MM.1S (cell line): Measurements from ENCODE around the gene USP25.
A peak's percentile ranks its signal among the peaks of the same experiment; 100 is the strongest.

Source experiments
- DNase-seq: peaks from one replicate; pipeline ENCODE4 v3.0.0-alpha.2; 2015
- H2AFZ ChIP-seq: fragments of 300-600 bp; sonication (generic); 2 replicates; pipeline ENCODE4 v1.6.0; 2016; ENCODE audit warnings: antibody characterized with exemption, low read length
- H3F3A ChIP-seq: fragments of 300-600 bp; sonication (generic); 2 replicates; pipeline ENCODE4 v1.6.1; 2016; ENCODE audit warnings: mild to moderate bottlenecking, antibody characterized with exemption, low read length, moderate library complexity, mixed read lengths; ENCODE audit not compliant: insufficient read depth
- H3K27ac ChIP-seq: fragments of 300-600 bp; sonication (generic); 2 replicates; pipeline ENCODE4 v1.5.1; 2016; ENCODE audit warnings: mild to moderate bottlenecking, low read length
- H3K27me3 ChIP-seq: fragments of 300-600 bp; sonication (generic); replicated peaks from 2 replicates; pipeline ENCODE4 v1.6.0; 2016; ENCODE audit warnings: low read length; ENCODE audit not compliant: insufficient read depth
- H3K36me3 ChIP-seq: fragments of 300-600 bp; sonication (generic); replicated peaks from 2 replicates; pipeline ENCODE4 v1.6.1; 2016; ENCODE audit warnings: mild to moderate bottlenecking, low read length, mixed read lengths; ENCODE audit not compliant: insufficient read depth
- H3K4me1 ChIP-seq: fragments of 300-600 bp; sonication (generic); 2 replicates; pipeline ENCODE4 v1.6.1; 2016; ENCODE audit warnings: low read length, mixed read lengths
- H3K4me2 ChIP-seq: fragments of 300-600 bp; sonication (generic); 2 replicates; pipeline ENCODE4 v1.6.0; 2016; ENCODE audit warnings: low read depth, low read length
- H3K4me3 ChIP-seq: fragments of 300-600 bp; sonication (generic); 2 replicates; pipeline ENCODE4 v1.5.1; 2016; ENCODE audit warnings: low read length, mixed read lengths
- H3K79me2 ChIP-seq: fragments of 300-600 bp; sonication (generic); 2 replicates; pipeline ENCODE4 v1.6.1; 2016; ENCODE audit warnings: mixed run types, low read length, mixed read lengths
- H3K9ac ChIP-seq: fragments of 300-600 bp; sonication (generic); 2 replicates; pipeline ENCODE4 v1.6.1; 2016; ENCODE audit warnings: low read length, mixed read lengths
- H3K9me2 ChIP-seq: fragments of 300-600 bp; sonication (generic); replicated peaks from 2 replicates; pipeline ENCODE4 v1.6.1; 2016; ENCODE audit warnings: mild to moderate bottlenecking, low read length, mixed read lengths; ENCODE audit not compliant: insufficient read depth
- H3K9me3 ChIP-seq: fragments of 300-600 bp; sonication (generic); replicated peaks from 2 replicates; pipeline ENCODE4 v1.6.1; 2016; ENCODE audit warnings: mild to moderate bottlenecking, low read length, mixed read lengths; ENCODE audit not compliant: insufficient read depth
- H4K20me1 ChIP-seq: fragments of 300-600 bp; sonication (generic); 2 replicates; pipeline ENCODE4 v1.6.1; 2016; ENCODE audit warnings: mild to moderate bottlenecking, low read length, moderate library complexity, mixed read lengths; ENCODE audit not compliant: insufficient read depth
- EZH2 ChIP-seq: fragments of 300-600 bp; sonication (generic); optimal IDR thresholded peaks from 2 replicates; pipeline ENCODE3; 2017; ENCODE audit warnings: low read depth, mild to moderate bottlenecking, antibody characterized with exemption, low read length, mixed read lengths
- EZH2phosphoT487 ChIP-seq: fragments of 300-600 bp; sonication (generic); IDR thresholded peaks from 2 replicates; pipeline ENCODE4 v1.6.1; 2018; ENCODE audit warnings: antibody characterized with exemption, low read length
- TF ChIP-seq, protein P1 (sequence below): fragments of 300-600 bp; sonication (generic); IDR thresholded peaks from 2 replicates; pipeline ENCODE4 v1.5.1; 2016; ENCODE audit warnings: antibody characterized with exemption, low read length, mixed read lengths

USP25 gene

DNA sequence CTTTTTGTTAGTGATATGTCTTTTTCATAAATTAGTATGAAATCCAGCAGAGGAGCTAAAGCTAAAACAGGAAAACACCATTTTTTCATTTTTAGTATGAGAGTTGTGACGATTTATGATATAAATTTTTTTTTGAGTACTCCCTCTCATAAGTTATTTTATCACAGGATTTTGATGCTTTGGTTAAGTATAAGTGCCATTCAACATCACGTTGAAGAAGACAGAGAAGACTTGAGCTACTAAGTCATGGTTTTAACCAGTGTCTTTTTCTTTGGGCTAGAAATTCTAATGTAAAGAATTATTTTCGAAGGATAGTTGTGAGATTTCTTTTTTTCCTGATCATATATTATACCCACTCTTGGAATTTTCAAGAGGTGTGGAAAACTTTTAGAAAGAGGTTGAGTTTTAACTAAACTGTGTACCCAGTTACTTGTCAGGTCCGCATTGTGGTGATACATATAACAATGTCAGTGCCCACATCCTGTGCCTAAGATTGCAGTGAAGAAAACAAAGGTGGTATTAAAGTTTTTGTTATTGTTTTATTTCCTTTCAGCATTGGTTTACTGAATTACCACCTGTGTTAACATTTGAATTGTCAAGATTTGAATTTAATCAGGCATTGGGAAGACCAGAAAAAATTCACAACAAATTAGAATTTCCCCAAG is 93.8 kb downstream of the USP25 start:
- Histone ChIP-seq H4K20me1 (no peaks in the 10 kb centered on the region), H3K9ac (no peak overlapping the region), H2AFZ (no peak overlapping the region), H3F3A (no peaks in the 10 kb centered on the region), H3K9me2 (no peaks in the 10 kb centered on the region), H3K79me2 (no peaks in the 10 kb centered on the region), H3K4me1 (no peaks in the 10 kb centered on the region), H3K4me3 (no peak overlapping the region), H3K27ac (no peak overlapping the region), H3K27me3 (no peaks in the 10 kb centered on the region), H3K4me2 (no peak overlapping the region), H3K9me3 (no peaks in the 10 kb centered on the region), H3K36me3 (no peaks in the 10 kb centered on the region)
- no peak for DNase-seq
- no peak for TF ChIP-seq EZH2
- TF ChIP-seq, protein P1, sequence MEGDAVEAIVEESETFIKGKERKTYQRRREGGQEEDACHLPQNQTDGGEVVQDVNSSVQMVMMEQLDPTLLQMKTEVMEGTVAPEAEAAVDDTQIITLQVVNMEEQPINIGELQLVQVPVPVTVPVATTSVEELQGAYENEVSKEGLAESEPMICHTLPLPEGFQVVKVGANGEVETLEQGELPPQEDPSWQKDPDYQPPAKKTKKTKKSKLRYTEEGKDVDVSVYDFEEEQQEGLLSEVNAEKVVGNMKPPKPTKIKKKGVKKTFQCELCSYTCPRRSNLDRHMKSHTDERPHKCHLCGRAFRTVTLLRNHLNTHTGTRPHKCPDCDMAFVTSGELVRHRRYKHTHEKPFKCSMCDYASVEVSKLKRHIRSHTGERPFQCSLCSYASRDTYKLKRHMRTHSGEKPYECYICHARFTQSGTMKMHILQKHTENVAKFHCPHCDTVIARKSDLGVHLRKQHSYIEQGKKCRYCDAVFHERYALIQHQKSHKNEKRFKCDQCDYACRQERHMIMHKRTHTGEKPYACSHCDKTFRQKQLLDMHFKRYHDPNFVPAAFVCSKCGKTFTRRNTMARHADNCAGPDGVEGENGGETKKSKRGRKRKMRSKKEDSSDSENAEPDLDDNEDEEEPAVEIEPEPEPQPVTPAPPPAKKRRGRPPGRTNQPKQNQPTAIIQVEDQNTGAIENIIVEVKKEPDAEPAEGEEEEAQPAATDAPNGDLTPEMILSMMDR, result no peak
- TF ChIP-seq EZH2phosphoT487, result no peak

DNA sequence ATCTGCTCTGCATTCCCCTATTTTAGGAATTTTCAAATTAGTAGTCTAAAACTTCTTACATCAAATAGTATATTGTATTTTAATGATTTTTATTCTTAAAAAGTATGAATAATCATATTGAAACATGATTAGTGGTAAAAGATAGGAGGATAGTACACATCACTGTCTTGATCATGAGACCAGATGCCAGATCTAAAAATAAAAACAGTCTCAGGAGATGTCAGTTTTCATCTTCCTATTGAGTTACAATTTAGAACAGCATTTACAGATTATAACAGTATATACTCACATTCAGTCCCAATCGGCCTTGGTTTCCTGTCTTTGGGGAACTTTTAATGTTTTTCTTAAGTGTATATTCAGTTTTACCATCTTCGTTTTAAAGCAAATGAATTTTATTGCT is 95.9 kb downstream of the USP25 start:
- H3K9me3 ChIP-seq, result no peaks in the 10 kb centered on the region
- H3K36me3 ChIP-seq, result 0 out of 2 replicates have a peak, but pooled peaks cover 2% of the 10 kb centered on the region
- no peaks in the 10 kb centered on the region for H3K4me1 ChIP-seq
- H3K9me2 ChIP-seq, result no peaks in the 10 kb centered on the region
- no peak overlapping the region for H3K4me3 ChIP-seq
- H2AFZ ChIP-seq, result no peak overlapping the region
- TF ChIP-seq EZH2 (no peak), EZH2phosphoT487 (no peak)
- TF ChIP-seq, protein P1, result no peak
- H3K9ac ChIP-seq, result no peak overlapping the region
- H4K20me1 ChIP-seq, result no peaks in the 10 kb centered on the region
- no peak for DNase-seq
- H3K27ac ChIP-seq, result no peak overlapping the region
- H3K4me2 ChIP-seq, result no peak overlapping the region
- H3F3A ChIP-seq, result no peaks in the 10 kb centered on the region
- no peaks in the 10 kb centered on the region for H3K27me3 ChIP-seq
- H3K79me2 ChIP-seq, result no peaks in the 10 kb centered on the region

DNA sequence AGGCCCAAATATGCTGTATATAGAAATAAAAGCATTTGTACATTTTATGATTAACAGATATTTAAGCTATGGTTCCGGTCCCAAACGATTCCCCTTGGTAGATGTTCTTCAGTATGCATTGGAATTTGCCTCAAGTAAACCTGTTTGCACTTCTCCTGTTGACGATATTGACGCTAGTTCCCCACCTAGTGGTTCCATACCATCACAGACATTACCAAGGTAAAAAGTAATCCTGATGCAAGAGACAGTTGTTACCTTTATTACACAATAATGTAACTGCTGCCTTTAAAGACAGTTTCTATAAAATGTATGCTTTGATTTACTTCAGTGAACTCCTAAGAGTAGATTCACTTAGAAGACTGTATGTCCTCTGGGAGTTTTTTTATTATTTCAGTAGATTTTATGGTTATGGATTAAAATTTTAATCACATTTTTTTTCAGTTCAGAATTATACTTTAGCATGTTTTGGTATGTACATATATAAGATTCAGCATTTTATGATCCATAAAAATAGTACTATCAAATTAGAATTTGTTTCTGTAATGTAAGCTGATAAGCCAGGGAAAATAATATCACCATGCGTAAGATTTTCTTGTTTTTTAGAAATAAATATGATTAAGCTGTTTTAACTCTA is 96.5 kb downstream of the USP25 start:
- no peaks in the 10 kb centered on the region for H4K20me1 ChIP-seq
- no peak overlapping the region for H3K4me3 ChIP-seq
- H3K36me3 ChIP-seq, result 0 out of 2 replicates have a peak, but pooled peaks cover 3% of the 10 kb centered on the region
- H3F3A ChIP-seq, result no peaks in the 10 kb centered on the region
- no peaks in the 10 kb centered on the region for H3K27me3 ChIP-seq
- no peaks in the 10 kb centered on the region for H3K9me2 ChIP-seq
- H3K9me3 ChIP-seq, result no peaks in the 10 kb centered on the region
- H2AFZ ChIP-seq, result no peak overlapping the region
- H3K79me2 ChIP-seq, result no peaks in the 10 kb centered on the region
- no peak overlapping the region for H3K9ac ChIP-seq
- H3K4me2 ChIP-seq, result no peak overlapping the region
- TF ChIP-seq, protein P1, result peak; percentile 52
- no peak for TF ChIP-seq EZH2phosphoT487
- no peaks in the 10 kb centered on the region for H3K4me1 ChIP-seq
- DNase-seq, result peak; percentile 26
- H3K27ac ChIP-seq, result no peak overlapping the region
